Measurements from ENCODE around the gene CLIP2. TPM values are rescaled to one million over a fixed set of nuclear protein-coding genes. Genes with fewer than 3 reads are reported as not detected.

CLIP2 gene
- total and polyA plus RNA-seq, 2 of the 8 experiments (the other 6 are each of a cell fraction or from before 2014, with no cell fraction given): 8.3 to 41.5 TPM

DNA sequence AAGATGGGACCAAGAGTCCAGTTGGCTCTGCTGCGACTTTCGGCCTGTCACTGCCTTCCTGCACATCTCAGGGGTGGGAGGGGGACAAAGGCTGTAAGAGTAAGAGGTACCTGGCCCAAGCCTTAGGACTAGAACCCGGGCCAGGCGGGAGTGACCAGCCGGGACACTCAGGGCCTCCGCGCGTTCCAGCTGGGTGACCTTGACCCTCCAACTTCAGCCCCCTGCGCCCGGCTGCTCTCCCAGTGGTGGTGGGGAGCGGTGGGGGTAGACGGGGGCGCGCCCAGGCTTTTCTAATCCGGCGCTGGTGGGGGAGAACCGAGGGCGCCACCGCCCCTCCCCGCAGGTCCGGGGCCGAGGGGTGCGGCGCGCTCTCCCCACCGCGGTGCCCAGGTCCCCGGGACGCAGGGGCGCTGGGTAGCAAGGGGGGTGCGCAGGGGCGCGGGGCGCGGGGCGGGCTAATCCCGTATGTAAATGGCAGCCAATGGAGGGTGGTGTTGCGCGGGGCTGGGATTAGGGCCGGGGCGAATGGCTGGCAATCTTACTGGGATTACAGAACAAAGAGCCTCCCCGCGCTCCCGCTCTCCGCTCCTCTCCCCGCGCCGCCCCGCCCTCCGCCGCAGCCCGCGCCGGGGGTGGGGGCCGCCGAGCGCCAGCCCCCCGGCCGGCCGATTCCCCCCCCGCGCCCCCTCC lies 164.3 kb downstream of the CLIP2 start, which contains the start of gene GTF2IRD1 (continued):
- no peak for TF ChIP-seq SAP30 (IDR thresholded peaks at IDR 0.05; ENCODE audit: insufficient read depth, insufficient replicate concordance, low read length)
- TF ChIP-seq CBX5 (IDR thresholded peaks at IDR 0.05; ENCODE audit: low read depth, low read length): no peak
- no peak for TF ChIP-seq BCL11A (IDR thresholded peaks at IDR 0.05; ENCODE audit: low read depth in 2 of 2, low read length in 2 of 2)
- TF ChIP-seq CTBP2 (IDR thresholded peaks at IDR 0.05; ENCODE audit: borderline replicate concordance, insufficient read depth, insufficient read length, low read length): no peak
- TF ChIP-seq KDM4A (IDR thresholded peaks at IDR 0.05; ENCODE audit: low read depth, low read length, severe bottlenecking): peak; percentile 20
- no peak for TF ChIP-seq CBX8 (IDR thresholded peaks at IDR 0.05; ENCODE audit: borderline replicate concordance, low read depth, low read length)
- TF ChIP-seq NANOG (IDR thresholded peaks at IDR 0.05; ENCODE audit: insufficient read depth, low read depth, low read length, poor library complexity, severe bottlenecking): no peak
- no peak for TF ChIP-seq SIX5 (IDR thresholded peaks at IDR 0.05; ENCODE audit: low read depth, low read length)
- TF ChIP-seq POLR2A (IDR thresholded peaks at IDR 0.05; ENCODE audit: control extremely low read depth in 1 of 2, low read depth in 2 of 2, low read length in 2 of 2): peak in 1 of 2 experiments; percentile 29; a peak in 2 of 3 replicates
- TF ChIP-seq EP300 (IDR thresholded peaks at IDR 0.05; ENCODE audit: borderline replicate concordance in 1 of 2, low read depth in 2 of 2, low read length in 2 of 2): no peak
- TF ChIP-seq KDM5A (IDR thresholded peaks at IDR 0.05; ENCODE audit: low read length): no peak
- TF ChIP-seq YY1 (IDR thresholded peaks at IDR 0.05; ENCODE audit: low read depth, low read length): no peak
